Measurements from ENCODE around the gene ELOVL5. TPM values are rescaled to one million over a fixed set of nuclear protein-coding genes. Genes with fewer than 3 reads are reported as not detected.
A peak's percentile ranks its signal among the peaks of the same experiment; 100 is the strongest.

ELOVL5 gene
- polyA plus RNA-seq, 3 donors: 44.7 to 97.1 (median 69.5) TPM

GRCh38 chr6:53352360-53352759 is 3.6 kb upstream of the ELOVL5 start:
- Mint-ChIP-seq H3K27me3 (ENCODE audit: low read depth in 3 of 3) (peaks cover 3 to 11% (median 7%) of the 10 kb centered on the region in 3 donors), H3K27ac (peak overlapping the region in 1 of 7 donors; percentile 33), H3K36me3 (no peaks in the 10 kb centered on the region), H3K9me3 (no peaks in the 10 kb centered on the region), H3K4me1 (peaks cover 16% of the 10 kb centered on the region), H3K4me3 (peak overlapping the region in 1 of 2 donors; percentile 13)
- WGBS (ENCODE audit: insufficient coverage): 100% methylated on average over 1 of the region's 3 CpGs
- Histone ChIP-seq H3K79me2 (ENCODE audit: insufficient read depth, low read length) (peaks cover 23% of the 10 kb centered on the region), H3K36me3 (replicated peaks in 1 of 2; ENCODE audit: control insufficient read depth in 1 of 2, insufficient read depth in 2 of 2, low read length in 2 of 2) (no peaks in the 10 kb centered on the region), H3K27ac (ENCODE audit: low read depth in 1 of 2, low read length in 2 of 2) (no peak overlapping the region), H2AFZ (ENCODE audit: insufficient read depth, low read depth, low read length, poor library complexity, severe bottlenecking) (no peak overlapping the region), H3K4me2 (replicated peaks; ENCODE audit: extremely low read depth, low read length, poor library complexity, severe bottlenecking) (no peak overlapping the region), H3K9me3 (replicated peaks in 1 of 2; ENCODE audit: control insufficient read depth in 1 of 2, insufficient read depth in 1 of 2, low read length in 2 of 2) (no peaks in the 10 kb centered on the region), H3K4me1 (ENCODE audit: control insufficient read depth in 1 of 2, insufficient read depth in 2 of 2, low read length in 2 of 2) (peaks cover 8 to 12% of the 10 kb centered on the region in 2 donors), H3K27me3 (ENCODE audit: control insufficient read depth in 2 of 2, insufficient read depth in 2 of 2, low read length in 2 of 2) (no peaks in the 10 kb centered on the region), H3K4me3 (replicated peaks in 1 of 3; ENCODE audit: low read depth in 2 of 3, low read length in 3 of 3) (no peak overlapping the region), H4K20me1 (ENCODE audit: insufficient read depth, low read length) (peaks cover 10% of the 10 kb centered on the region), H3K9ac (ENCODE audit: insufficient read depth, low read length, poor library complexity, severe bottlenecking) (no peak overlapping the region)
- TF ChIP-seq CTCF (IDR thresholded peaks at IDR 0.05): no peak
- DNase-seq: no peak
- intact Hi-C loops (cut with micrococcal nuclease): no loop called here

GRCh38 chr6:53349209-53349693 is 501 bp upstream of the ELOVL5 start:
- Histone ChIP-seq H3K79me2 (ENCODE audit: insufficient read depth, low read length) (peaks cover 54% of the 10 kb centered on the region), H4K20me1 (ENCODE audit: insufficient read depth, low read length) (peaks cover 41% of the 10 kb centered on the region), H3K4me3 (replicated peaks in 1 of 3; ENCODE audit: low read depth in 2 of 3, low read length in 3 of 3) (peak overlapping the region; percentile 88 to 93 (median 89)), H3K36me3 (replicated peaks in 1 of 2; ENCODE audit: control insufficient read depth in 1 of 2, insufficient read depth in 2 of 2, low read length in 2 of 2) (peaks cover 2 to 5% of the 10 kb centered on the region in 2 donors), H3K9ac (ENCODE audit: insufficient read depth, low read length, poor library complexity, severe bottlenecking) (peak overlapping the region; percentile 96), H3K9me3 (replicated peaks in 1 of 2; ENCODE audit: control insufficient read depth in 1 of 2, insufficient read depth in 1 of 2, low read length in 2 of 2) (no peaks in the 10 kb centered on the region), H3K27me3 (ENCODE audit: control insufficient read depth in 2 of 2, insufficient read depth in 2 of 2, low read length in 2 of 2) (no peaks in the 10 kb centered on the region), H3K4me1 (ENCODE audit: control insufficient read depth in 1 of 2, insufficient read depth in 2 of 2, low read length in 2 of 2) (peaks cover 15 to 32% of the 10 kb centered on the region in 2 donors), H2AFZ (ENCODE audit: insufficient read depth, low read depth, low read length, poor library complexity, severe bottlenecking) (peak overlapping the region; percentile 86), H3K4me2 (replicated peaks; ENCODE audit: extremely low read depth, low read length, poor library complexity, severe bottlenecking) (peak overlapping the region; percentile 81), H3K27ac (ENCODE audit: low read depth in 1 of 2, low read length in 2 of 2) (peak overlapping the region; percentile 82 to 91)
- intact Hi-C loops (cut with micrococcal nuclease): loop anchor here in 1 of 2 donors (5.0 to 10.0 kb wide), 5 partner anchors 88 to 306 kb away; no protein-coding TSS in a partner anchor
- Mint-ChIP-seq H3K27ac (peak overlapping the region; percentile 93 to 97 (median 94)), H3K4me1 (peaks cover 39% of the 10 kb centered on the region), H3K27me3 (ENCODE audit: low read depth in 3 of 3) (peaks cover 3 to 7% (median 5%) of the 10 kb centered on the region in 3 donors), H3K9me3 (no peaks in the 10 kb centered on the region), H3K36me3 (peaks cover 10 to 14% of the 10 kb centered on the region in 2 donors), H3K4me3 (peak overlapping the region; percentile 93 to 97)
- DNase-seq: peak in 1 of 3 donors; percentile 7
- TF ChIP-seq CTCF (IDR thresholded peaks at IDR 0.05): no peak
- WGBS (ENCODE audit: insufficient coverage): 0% methylated on average over 9 of the region's 15 CpGs

Measured in CD14-positive monocyte (primary cell).